Right lobe of liver (tissue), 4 donors: ENCODE results near the gene QSOX1.

Source experiments
- CTCF ChIP-seq, 4 donors: fragments of 200-600 bp in 3 of 4; fragments of 450-650 bp in 1 of 4; IDR thresholded peaks; one replicate each; pipeline versions ENCODE4 v1.5.1 to v1.8.0; 2016 to 2022; ENCODE audit warnings: antibody characterized with exemption in 4 of 4, mild to moderate bottlenecking in 2 of 4
- POLR2A ChIP-seq: fragments of 450-650 bp; IDR thresholded peaks from one replicate; pipeline ENCODE4 v1.6.1; 2017; ENCODE audit warnings: antibody characterized with exemption, mild to moderate bottlenecking
- donor health status: DM: no; HTN: no; CAD: no.
- donor health status: DM: no; HTN: no; CAD: no.
- donor health status: DM: no; HTN: yes; CAD: no.

- TF ChIP-seq CTCF (IDR thresholded peaks at IDR 0.05) (no peak), POLR2A (no peak)
Measured at GRCh38 chr1:180183426-180183825, 28.8 kb downstream of the QSOX1 start.
